Measurements from ENCODE around the gene PTPA. TPM values are rescaled to one million over a fixed set of nuclear protein-coding genes. Genes with fewer than 3 reads are reported as not detected.

The PTPA gene
- 100 to 1,000 TPM in 1 of 4 donors, 10 to 100 TPM in 3; 58.7 to 100 (median 71.6) TPM for total RNA-seq

- peak; percentile 91 for ATAC-seq
- Histone ChIP-seq H3K4me1 (peaks cover 0 to 62% (median 27%) of the 10 kb centered on the region in 3 donors), H3K27ac (peak within 1 kb of the TSS; percentile 90 to 98 (median 96)), H3K9me3 (no peaks in the 10 kb centered on the region), H3K4me3 (peak within 1 kb of the TSS; percentile 90 to 97), H3K36me3 (peaks cover 0 to 22% of the 10 kb centered on the region in 2 donors), H3K27me3 (no peaks in the 10 kb centered on the region)
- 0% methylated on average over 2 of the region's 77 CpGs for WGBS, 2 donors (ENCODE audit: low coverage in 1 of 2)
- TF ChIP-seq POLR2A (IDR thresholded peaks at IDR 0.05) (peak; percentile 76 to 88), EP300 (IDR thresholded peaks at IDR 0.05) (no peak), CTCF (IDR thresholded peaks at IDR 0.05) (peak in 2 of 4 experiments; percentile 11 to 18), POLR2AphosphoS5 (IDR thresholded peaks at IDR 0.05) (peak; percentile 93)
Observed at GRCh38 chr9:129110740-129111527, at the start of gene PTPA, which contains the start of gene CRAT. Gene PTPA, plus strand, starts transcription at chr9:129111415. Its CDS starts 186 bp downstream, at chr9:129111601. Gene CRAT, minus strand, starts transcription at chr9:129110793. Its CDS starts 284 bp downstream, at chr9:129110509.

- ATAC-seq, result no peak
- H3K36me3 ChIP-seq, result peaks cover 0 to 92% of the 10 kb centered on the region in 2 donors
Observed at GRCh38 chr9:129063061-129063460, 48.2 kb upstream of the PTPA start.

GRCh38 chr9:129064499-129064908, 46.7 kb upstream of the PTPA start:
- no peak overlapping the region for H3K4me3 ChIP-seq
- H3K4me1 ChIP-seq, result no peaks in the 10 kb centered on the region
- 96 to 100% methylated on average over 2 to 7 of the region's 8 CpGs for whole genome bisulfite sequencing, 2 donors (ENCODE audit: low coverage in 1 of 2)
- no peak overlapping the region for H3K27ac ChIP-seq
- TF ChIP-seq POLR2AphosphoS5 (IDR thresholded peaks at IDR 0.05) (no peak), POLR2A (IDR thresholded peaks at IDR 0.05) (no peak), CTCF (IDR thresholded peaks at IDR 0.05) (no peak), EP300 (IDR thresholded peaks at IDR 0.05) (no peak)
- no peak for ATAC-seq
- H3K27me3 ChIP-seq, result no peaks in the 10 kb centered on the region
- H3K9me3 ChIP-seq, result no peaks in the 10 kb centered on the region
- peaks cover 0 to 93% of the 10 kb centered on the region in 2 donors for H3K36me3 ChIP-seq

More at GRCh38 chr9:129063061-129063460, 48.2 kb upstream of the PTPA start:
- no peak overlapping the region for H3K27ac ChIP-seq
- H3K9me3 ChIP-seq, result no peaks in the 10 kb centered on the region
- no CpG with 5 or more reads among the region's 9 CpGs for WGBS, 2 donors (ENCODE audit: low coverage in 1 of 2)
- H3K27me3 ChIP-seq, result no peaks in the 10 kb centered on the region
- H3K4me3 ChIP-seq, result no peak overlapping the region
- no peaks in the 10 kb centered on the region for H3K4me1 ChIP-seq
- TF ChIP-seq EP300 (IDR thresholded peaks at IDR 0.05), result no peak

- no peak for ATAC-seq
- H3K9me3 ChIP-seq, result no peaks in the 10 kb centered on the region
- no peak for TF ChIP-seq POLR2AphosphoS5 (IDR thresholded peaks at IDR 0.05)
- TF ChIP-seq POLR2A (IDR thresholded peaks at IDR 0.05), result no peak
- TF ChIP-seq CTCF (IDR thresholded peaks at IDR 0.05), result no peak
- no peak for TF ChIP-seq EP300 (IDR thresholded peaks at IDR 0.05)
- H3K4me1 ChIP-seq, result no peaks in the 10 kb centered on the region
- peaks cover 0 to 79% of the 10 kb centered on the region in 2 donors for H3K36me3 ChIP-seq
- WGBS, 2 donors (ENCODE audit: low coverage in 1 of 2), result 100% methylated on average over 4 of the region's 19 CpGs; no CpG with 5 or more reads in 1 of the 2 donors
- no peaks in the 10 kb centered on the region for H3K27me3 ChIP-seq
- no peak overlapping the region for H3K27ac ChIP-seq
- H3K4me3 ChIP-seq, result no peak overlapping the region
Observed at GRCh38 chr9:129068110-129068509, 43.1 kb upstream of the PTPA start.

- Histone ChIP-seq H3K27me3 (no peaks in the 10 kb centered on the region), H3K27ac (peak overlapping the region in 1 of 4 donors; percentile 2), H3K9me3 (no peaks in the 10 kb centered on the region), H3K4me3 (no peak overlapping the region), H3K36me3 (peaks cover 0 to 68% of the 10 kb centered on the region in 2 donors), H3K4me1 (no peaks in the 10 kb centered on the region)
- TF ChIP-seq POLR2A (IDR thresholded peaks at IDR 0.05), result no peak
- no peak for TF ChIP-seq EP300 (IDR thresholded peaks at IDR 0.05)
- no peak for TF ChIP-seq POLR2AphosphoS5 (IDR thresholded peaks at IDR 0.05)
- no peak for TF ChIP-seq CTCF (IDR thresholded peaks at IDR 0.05)
- peak; percentile 55 for ATAC-seq
- WGBS, 2 donors (ENCODE audit: low coverage in 1 of 2), result 98% methylated on average over 6 of the region's 31 CpGs; no CpG with 5 or more reads in 1 of the 2 donors
Observed at GRCh38 chr9:129068990-129069861, 42.0 kb upstream of the PTPA start.
